Mucosa of stomach (tissue), 1 donor: ENCODE data around the gene MPRIP.

ENCODE experiments used
- H3K27me3 ChIP-seq: one replicate; pipeline ENCODE4 v1.7.0; 2013; ENCODE audit warnings: mild to moderate bottlenecking, low read length; ENCODE audit not compliant: control insufficient read depth, insufficient read depth
- H3K36me3 ChIP-seq: one replicate; pipeline ENCODE4 v1.7.0; 2013; ENCODE audit warnings: low read length; ENCODE audit not compliant: control insufficient read depth, insufficient read depth
- H3K4me1 ChIP-seq: one replicate; pipeline ENCODE4 v1.7.0; 2013; ENCODE audit warnings: mild to moderate bottlenecking, low read length; ENCODE audit not compliant: control insufficient read depth, insufficient read depth
- H3K4me3 ChIP-seq: one replicate; pipeline ENCODE4 v1.7.0; 2013; ENCODE audit warnings: low read length
- H3K9ac ChIP-seq: one replicate; pipeline ENCODE4 v1.7.0; 2013; ENCODE audit warnings: mild to moderate bottlenecking, low read length, moderate library complexity
- H3K9me3 ChIP-seq: one replicate; pipeline ENCODE4 v1.7.0; 2013; ENCODE audit warnings: mild to moderate bottlenecking, low read length, moderate library complexity; ENCODE audit not compliant: control insufficient read depth
- donor health status: Pancreatic carcinoma.

The MPRIP gene

DNA sequence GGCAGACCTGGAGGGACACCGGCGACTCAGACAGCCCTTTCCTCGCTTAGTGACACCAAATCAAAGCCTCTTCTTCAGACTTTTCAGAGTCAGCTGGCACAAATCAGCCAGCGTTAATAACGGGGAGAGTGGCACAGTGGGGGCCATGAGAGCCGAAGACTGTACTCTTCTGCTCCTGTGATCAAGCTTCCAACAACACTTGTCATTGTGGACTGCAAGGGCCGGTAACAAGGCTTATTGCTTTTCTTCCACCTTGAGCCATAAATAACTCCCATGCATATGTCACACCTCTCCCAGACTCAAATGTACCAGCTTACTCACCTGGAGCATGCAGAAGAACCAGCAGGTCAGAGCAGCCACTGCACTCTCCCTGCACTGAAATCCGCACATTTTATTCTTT, 181.9 kb downstream of the MPRIP start:
- H3K36me3 ChIP-seq, result peaks cover 32% of the 10 kb centered on the region
- no peak overlapping the region for H3K4me3 ChIP-seq
- no peaks in the 10 kb centered on the region for H3K9me3 ChIP-seq
- H3K27me3 ChIP-seq, result no peaks in the 10 kb centered on the region
- H3K9ac ChIP-seq, result no peak overlapping the region
- peaks cover 6% of the 10 kb centered on the region for H3K4me1 ChIP-seq

DNA sequence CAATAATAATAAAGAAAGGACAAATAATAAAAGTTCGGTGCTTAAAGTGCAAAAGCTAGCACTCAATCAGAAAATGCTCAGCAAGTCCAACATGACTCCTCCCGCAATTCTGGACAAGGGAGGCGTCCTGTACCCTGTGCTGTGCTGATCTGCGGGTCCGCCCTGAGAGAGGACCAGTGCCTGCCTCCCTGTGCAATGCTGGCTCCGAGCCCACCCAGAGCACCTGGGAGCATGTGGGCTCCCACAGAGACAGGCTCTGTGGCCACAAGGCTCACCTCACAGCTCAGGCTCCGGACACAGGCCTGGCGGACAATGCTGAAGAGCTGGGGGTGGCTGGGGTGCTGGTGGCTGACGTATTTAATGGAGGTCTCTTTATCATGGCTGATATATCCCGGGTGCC, 183.6 kb downstream of the MPRIP start:
- H3K36me3 ChIP-seq, result peaks cover 35% of the 10 kb centered on the region
- H3K27me3 ChIP-seq, result no peaks in the 10 kb centered on the region
- H3K4me3 ChIP-seq, result no peak overlapping the region

DNA sequence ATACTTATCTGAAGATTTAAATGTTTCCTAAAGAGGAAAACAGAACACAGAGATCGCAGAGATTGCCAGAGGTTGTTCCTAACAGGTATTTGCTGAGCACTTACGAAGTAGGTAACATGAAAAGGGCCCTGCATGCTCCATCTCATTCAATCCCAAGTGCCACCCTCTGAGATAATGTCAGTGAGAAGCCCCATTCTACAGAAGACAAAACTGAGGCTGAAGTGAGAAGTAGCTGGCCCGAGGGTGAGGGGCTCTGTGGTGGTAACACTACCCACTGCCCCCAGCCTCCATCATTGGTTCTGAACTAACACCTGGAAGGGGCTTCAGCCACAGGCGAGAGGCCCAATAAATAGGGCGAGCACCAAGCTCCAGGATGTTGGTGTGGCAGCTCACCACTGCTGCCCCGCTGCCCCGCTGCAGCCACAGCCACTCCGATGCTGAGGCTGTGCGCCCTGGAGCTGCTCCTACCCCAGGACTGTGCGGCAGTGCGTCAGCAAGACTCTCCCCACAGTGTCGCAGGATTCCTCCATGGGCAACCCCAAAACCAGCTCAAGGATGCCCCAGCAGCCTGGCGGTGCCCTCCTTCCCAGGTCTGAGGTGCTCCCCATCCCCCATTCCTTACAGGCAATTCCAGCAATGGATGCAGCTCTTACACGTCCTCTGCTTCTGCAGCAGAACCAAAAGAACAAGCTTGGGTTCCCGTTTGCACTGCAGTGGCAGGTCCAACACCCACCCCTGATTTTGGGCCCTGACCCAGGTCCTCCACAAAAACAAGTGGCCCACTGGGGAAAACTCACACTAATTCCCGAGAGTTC, 184.4 kb downstream of the MPRIP start:
- Histone ChIP-seq H3K27me3 (no peaks in the 10 kb centered on the region), H3K4me1 (peaks cover 6% of the 10 kb centered on the region), H3K4me3 (no peak overlapping the region), H3K36me3 (peaks cover 40% of the 10 kb centered on the region), H3K9ac (no peak overlapping the region), H3K9me3 (no peaks in the 10 kb centered on the region)

More for the DNA sequence above, 183.6 kb downstream of the MPRIP start:
- Histone ChIP-seq H3K9ac (no peak overlapping the region), H3K9me3 (no peaks in the 10 kb centered on the region), H3K4me1 (peaks cover 6% of the 10 kb centered on the region)

DNA sequence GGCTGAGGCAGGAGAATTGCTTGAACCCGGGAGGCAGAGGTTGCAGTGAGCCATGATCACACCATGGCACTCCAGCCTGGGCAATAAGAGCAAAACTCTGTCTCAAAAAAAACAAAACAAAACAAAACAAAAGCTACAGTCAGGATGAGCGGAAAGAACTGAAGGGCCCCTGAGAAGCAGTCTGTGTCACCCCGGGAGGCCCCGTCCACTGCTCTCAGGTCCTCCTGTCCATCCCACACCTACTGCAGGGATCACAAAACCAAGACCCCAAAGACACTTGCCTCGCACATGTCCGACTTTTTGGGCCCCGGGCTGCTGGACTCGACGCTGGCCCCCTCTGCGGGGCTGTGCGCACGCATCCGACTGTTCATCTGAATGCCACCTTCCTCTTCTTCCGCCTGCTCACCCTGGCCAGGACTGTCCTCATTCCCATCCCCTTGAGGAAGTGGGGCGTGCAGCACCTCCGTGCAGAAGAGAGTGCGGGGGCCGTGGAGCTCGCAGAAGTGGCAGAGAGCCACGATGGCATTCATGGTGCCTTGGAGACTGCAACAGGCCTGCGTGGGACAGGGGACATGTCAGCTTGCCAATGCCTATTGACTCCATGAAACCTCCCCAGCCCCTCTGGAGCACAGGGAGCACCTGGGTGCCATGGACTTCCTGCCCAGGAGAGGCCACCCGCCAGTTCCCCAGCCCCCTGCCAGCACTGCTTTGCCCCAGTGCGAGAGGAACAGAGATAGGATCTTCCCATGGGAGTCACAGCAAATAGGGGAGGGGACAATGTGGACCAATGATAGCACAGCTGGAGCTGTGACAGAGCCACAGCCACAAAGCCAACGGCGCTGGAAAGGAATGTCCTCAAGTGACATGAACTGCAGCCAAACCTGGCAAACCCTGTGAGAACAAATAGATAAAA, 185.6 kb downstream of the MPRIP start:
- no peak overlapping the region for H3K4me3 ChIP-seq
- H3K4me1 ChIP-seq, result peaks cover 12% of the 10 kb centered on the region
- peaks cover 41% of the 10 kb centered on the region for H3K36me3 ChIP-seq
- H3K9me3 ChIP-seq, result no peaks in the 10 kb centered on the region
- H3K9ac ChIP-seq, result no peak overlapping the region
- H3K27me3 ChIP-seq, result no peaks in the 10 kb centered on the region

DNA sequence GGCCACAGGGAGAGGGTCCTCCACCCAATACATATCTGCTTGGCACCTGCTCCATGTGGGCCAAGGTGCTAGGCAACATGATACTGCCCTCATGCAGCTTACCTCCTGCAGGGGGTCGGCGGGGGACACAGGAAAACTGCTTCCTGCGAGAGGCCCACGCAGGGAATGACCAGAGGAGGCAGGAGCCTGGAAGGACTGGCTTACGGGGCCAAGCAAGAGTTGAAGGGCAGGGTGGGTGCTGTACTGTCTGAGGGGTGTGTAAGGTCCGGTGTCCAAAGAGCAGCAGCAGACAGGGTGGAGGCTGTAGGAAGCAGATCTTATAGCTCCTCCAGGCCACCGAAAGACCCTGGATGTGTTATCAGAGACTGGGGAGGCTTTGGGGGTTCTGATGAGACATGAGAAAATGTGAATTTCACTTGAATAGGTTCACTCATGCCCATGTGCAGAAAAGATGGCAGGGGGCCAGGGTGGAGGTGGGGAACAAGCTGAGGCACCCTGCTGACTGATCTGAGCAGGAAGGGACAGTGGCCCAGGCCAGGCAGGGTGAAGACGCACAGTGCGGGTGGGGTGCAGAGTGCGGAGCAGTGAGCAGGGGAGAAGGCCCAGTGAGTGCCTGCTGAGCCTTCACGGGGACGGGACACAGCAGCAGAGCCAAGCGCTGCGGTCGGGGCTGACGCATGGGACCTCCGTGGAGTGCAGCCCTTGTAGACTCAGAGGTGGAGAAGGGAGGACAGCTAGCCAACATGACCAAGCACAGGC, 186.4 kb downstream of the MPRIP start:
- H3K4me1 ChIP-seq, result peaks cover 12% of the 10 kb centered on the region
- peaks cover 37% of the 10 kb centered on the region for H3K36me3 ChIP-seq
- H3K9me3 ChIP-seq, result no peaks in the 10 kb centered on the region
- H3K4me3 ChIP-seq, result no peak overlapping the region
- no peak overlapping the region for H3K9ac ChIP-seq
- H3K27me3 ChIP-seq, result no peaks in the 10 kb centered on the region

DNA sequence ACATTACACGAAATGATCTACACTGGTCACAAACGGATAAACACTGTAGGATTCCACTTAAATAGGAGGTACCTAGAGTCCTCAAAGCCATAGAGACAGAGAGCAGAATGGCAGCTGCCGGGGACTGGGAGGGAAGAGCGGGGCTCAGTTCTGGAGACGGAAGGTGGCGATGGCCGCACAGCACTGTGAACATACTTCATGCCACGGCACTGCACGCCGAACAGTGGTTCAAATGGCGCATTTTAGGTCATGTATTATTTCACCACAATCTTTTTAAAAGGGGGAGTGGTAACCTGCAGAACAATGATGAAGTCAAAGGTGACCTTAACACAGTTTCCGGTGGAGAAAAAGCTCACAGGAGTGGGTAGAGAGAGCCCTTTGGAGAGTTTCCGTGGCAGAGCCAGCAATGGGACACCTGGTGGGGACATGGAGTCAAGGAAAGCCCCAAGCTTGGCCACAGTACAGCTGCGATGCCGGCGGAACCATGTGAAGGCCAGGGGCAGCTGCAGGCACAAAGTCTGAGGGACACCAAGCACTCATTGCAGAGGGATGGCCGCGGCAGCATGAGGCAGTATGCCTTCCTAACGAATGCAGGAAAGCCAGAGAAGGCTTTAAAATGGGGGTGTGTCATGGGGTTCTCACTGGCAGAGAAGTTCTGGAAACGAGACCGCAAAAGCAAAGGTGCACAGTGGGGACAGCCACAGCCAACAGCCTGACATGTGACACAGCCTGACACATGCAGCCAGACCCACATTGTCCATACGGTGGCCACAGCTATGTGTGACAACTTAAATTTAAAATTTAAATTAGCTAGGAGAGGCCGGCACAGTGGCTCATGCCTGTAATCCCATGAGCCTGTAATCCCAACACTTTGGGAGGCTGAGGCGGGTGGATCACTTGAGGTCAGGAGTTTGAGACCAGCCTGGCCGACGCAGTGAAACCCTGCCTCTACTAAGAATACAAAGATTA, 187.4 kb downstream of the MPRIP start:
- H3K4me3 ChIP-seq, result no peak overlapping the region
- H3K27me3 ChIP-seq, result no peaks in the 10 kb centered on the region
- H3K9ac ChIP-seq, result no peak overlapping the region
- no peaks in the 10 kb centered on the region for H3K9me3 ChIP-seq
- H3K36me3 ChIP-seq, result peaks cover 32% of the 10 kb centered on the region
- H3K4me1 ChIP-seq, result peaks cover 12% of the 10 kb centered on the region

DNA sequence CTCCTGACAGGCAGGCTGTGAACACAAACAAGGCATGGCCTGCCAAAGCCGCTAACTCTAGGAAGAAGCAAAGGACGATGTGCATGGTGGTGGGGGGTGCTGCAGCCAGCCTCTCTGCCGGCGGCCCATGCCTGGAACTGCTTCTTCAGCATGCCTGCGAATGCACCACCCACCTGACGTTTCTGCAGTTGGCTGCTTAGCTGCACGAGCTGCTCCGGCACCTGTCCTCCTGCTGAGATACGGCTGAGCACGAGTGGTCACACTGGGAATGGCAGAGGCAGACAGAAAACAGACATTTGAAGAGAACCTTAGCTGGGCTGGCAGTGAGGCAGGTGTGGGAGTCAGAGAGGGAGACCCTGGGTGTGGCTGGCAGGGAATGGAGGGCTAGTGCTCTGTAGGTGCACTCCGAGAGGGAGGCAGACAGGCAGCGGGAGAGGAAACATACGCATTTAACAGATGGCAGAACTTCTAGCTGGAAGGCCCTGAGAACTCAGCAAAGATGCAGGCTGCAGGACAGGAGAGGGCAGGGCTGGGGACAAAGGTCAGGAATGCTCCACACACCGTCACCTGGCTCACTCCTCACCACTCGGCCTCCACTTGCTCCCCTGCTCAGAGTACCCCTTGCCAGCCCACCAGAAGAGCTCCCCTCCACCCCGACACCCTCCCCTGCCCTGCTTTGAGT, 189.5 kb downstream of the MPRIP start:
- H3K36me3 ChIP-seq, result peaks cover 29% of the 10 kb centered on the region
- H3K9ac ChIP-seq, result no peak overlapping the region
- H3K9me3 ChIP-seq, result no peaks in the 10 kb centered on the region
- H3K27me3 ChIP-seq, result no peaks in the 10 kb centered on the region
- H3K4me3 ChIP-seq, result no peak overlapping the region
- H3K4me1 ChIP-seq, result peaks cover 22% of the 10 kb centered on the region

DNA sequence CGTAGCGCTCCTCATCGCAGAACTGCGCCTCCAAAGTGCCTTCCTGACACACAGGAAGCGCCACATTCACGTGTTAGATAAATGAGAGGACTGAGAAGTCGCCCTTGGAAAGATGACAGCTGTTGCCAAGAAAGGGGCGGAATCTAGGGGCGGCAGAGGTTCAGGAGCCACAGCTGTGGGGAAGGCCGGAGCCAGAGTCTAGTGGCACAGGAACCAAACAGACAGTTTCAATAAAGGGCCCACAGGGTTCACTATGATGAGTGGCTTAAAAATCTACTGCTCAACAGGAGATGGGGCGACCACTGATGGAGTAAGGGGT, 190.0 kb downstream of the MPRIP start:
- Histone ChIP-seq H3K36me3 (peaks cover 24% of the 10 kb centered on the region), H3K9ac (no peak overlapping the region), H3K9me3 (no peaks in the 10 kb centered on the region), H3K4me1 (peaks cover 22% of the 10 kb centered on the region), H3K27me3 (no peaks in the 10 kb centered on the region), H3K4me3 (no peak overlapping the region)

DNA sequence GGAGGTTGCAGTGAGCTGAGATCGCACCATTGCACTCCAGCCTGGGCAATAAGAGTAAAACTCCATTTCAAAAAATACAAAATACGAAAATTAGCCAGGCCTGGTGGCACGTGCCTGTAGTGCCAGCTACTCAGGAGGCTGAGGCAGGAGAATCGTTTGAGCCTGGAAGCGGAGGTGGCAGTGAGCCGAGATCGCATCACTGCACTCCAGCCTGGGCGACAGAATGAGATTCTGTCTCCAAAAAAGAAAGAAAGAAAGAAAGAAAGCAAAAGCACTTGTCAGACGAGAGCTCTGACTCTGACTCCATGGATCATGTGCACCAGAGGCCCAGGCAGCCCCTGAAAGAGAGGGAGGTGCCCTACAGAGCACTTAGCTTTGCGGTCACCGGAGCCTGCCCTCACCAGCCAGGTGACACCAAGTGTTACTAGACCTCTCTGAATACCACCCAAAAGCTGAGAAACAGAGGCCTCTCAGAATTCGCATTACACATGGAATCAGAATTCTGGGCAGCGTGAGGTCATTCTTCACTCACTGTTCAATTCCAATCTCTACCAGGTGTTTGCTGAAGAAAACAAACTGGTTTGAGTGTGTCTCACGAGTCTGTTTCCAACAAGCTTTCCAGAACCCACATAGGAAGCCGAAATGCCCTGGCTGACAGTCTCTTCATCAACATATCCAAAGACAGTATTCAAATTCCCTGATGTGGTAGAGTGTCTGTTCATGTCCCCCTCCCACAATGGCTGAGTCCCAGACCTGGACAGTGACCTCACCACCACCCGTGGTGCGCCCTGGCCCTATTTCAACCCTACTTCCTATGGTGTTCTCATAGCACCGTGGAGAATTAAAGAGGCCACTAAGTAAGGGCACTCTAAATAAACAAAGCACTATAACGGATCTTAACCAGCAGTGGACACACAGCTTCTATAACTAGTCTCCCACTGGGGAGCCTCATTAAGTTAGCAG, 193.2 kb downstream of the MPRIP start:
- peak overlapping the region; percentile 58 for H3K4me3 ChIP-seq
- peak overlapping the region; percentile 99 for H3K9ac ChIP-seq

More for the DNA sequence above, 193.2 kb downstream of the MPRIP start:
- Histone ChIP-seq H3K36me3 (peaks cover 7% of the 10 kb centered on the region), H3K4me1 (peaks cover 16% of the 10 kb centered on the region), H3K9me3 (no peaks in the 10 kb centered on the region), H3K27me3 (no peaks in the 10 kb centered on the region)
